GM19023 (cell line): ENCODE results near the gene CDK11A.
"Not testable (repeated sequence)": the region's sequence is repeated elsewhere in the genome, so short reads cannot be mapped to it uniquely, and the experiment has no call there.

Source experiments
- ATAC-seq: cut with Tn5 transposase; IDR thresholded peaks from one replicate; pipeline ENCODE4 v1.9.1; 2021; ENCODE audit warnings: mild to moderate bottlenecking, moderate library complexity; ENCODE audit not compliant: unreplicated experiment

CDK11A gene

GRCh38 chr1:1684031-1684681 is 40.0 kb downstream of the CDK11A start:
- ATAC-seq = no peak

GRCh38 chr1:1683104-1683905 is 40.9 kb downstream of the CDK11A start:
- no peak for ATAC-seq

- ATAC-seq = no peak
These were observed 43.3 kb downstream of the CDK11A start for GRCh38 chr1:1680912-1681273.

- no peak for ATAC-seq
These were observed 43.9 kb downstream of the CDK11A start for GRCh38 chr1:1680031-1680911.

GRCh38 chr1:1678581-1679380 is 45.4 kb downstream of the CDK11A start:
- ATAC-seq = no peak

- peak; percentile 59 for ATAC-seq
These were observed 46.2 kb downstream of the CDK11A start for GRCh38 chr1:1677718-1678580.

- ATAC-seq = not testable (repeated sequence)
These were observed 48.1 kb downstream of the CDK11A start for GRCh38 chr1:1676087-1676486.

GRCh38 chr1:1675218-1675617 is 48.9 kb downstream of the CDK11A start:
- not testable (repeated sequence) for ATAC-seq

GRCh38 chr1:1674806-1675205 is 49.4 kb downstream of the CDK11A start:
- ATAC-seq = not testable (repeated sequence)

GRCh38 chr1:1672181-1672965 is 51.8 kb downstream of the CDK11A start:
- no peak for ATAC-seq

GRCh38 chr1:1671365-1672119 is 52.6 kb downstream of the CDK11A start:
- ATAC-seq = no peak

- ATAC-seq = no peak
These were observed 53.3 kb downstream of the CDK11A start for GRCh38 chr1:1670866-1671265.

GRCh38 chr1:1669468-1670440 is 54.4 kb downstream of the CDK11A start:
- no peak for ATAC-seq

GRCh38 chr1:1666526-1666925 is 57.6 kb downstream of the CDK11A start:
- no peak for ATAC-seq

GRCh38 chr1:1665815-1666251 is 58.3 kb downstream of the CDK11A start:
- no peak for ATAC-seq

- ATAC-seq = no peak
These were observed 59.0 kb downstream of the CDK11A start for GRCh38 chr1:1664941-1665814.
